HG02973 (cell line): Measurements from ENCODE around the gene NKIRAS2.

Experiments used
- ATAC-seq: cut with Tn5 transposase; IDR thresholded peaks from one replicate; pipeline ENCODE4 v1.9.1; 2021; ENCODE audit warnings: moderate library complexity; ENCODE audit not compliant: unreplicated experiment

Gene NKIRAS2

DNA sequence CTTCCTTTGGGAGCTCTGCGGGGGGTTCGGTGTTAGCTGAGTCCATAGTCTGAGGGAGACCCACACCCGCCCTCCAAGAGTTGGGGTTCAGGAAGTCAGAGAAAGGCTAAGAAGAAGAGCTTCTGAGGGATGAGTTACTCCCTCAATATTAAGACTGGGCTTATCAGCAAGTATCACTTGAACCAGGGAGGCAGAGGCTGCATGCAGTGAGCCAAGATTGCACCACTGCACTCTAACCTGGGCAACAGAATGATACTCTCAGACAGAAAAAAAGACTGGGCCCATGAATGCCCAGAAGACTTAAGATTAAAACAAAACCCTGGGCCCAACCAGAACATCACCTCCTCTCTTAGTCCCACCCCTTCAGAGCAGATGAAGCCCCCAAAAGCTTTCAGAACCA lies 6.0 kb downstream of the NKIRAS2 start:
- no peak for ATAC-seq

DNA sequence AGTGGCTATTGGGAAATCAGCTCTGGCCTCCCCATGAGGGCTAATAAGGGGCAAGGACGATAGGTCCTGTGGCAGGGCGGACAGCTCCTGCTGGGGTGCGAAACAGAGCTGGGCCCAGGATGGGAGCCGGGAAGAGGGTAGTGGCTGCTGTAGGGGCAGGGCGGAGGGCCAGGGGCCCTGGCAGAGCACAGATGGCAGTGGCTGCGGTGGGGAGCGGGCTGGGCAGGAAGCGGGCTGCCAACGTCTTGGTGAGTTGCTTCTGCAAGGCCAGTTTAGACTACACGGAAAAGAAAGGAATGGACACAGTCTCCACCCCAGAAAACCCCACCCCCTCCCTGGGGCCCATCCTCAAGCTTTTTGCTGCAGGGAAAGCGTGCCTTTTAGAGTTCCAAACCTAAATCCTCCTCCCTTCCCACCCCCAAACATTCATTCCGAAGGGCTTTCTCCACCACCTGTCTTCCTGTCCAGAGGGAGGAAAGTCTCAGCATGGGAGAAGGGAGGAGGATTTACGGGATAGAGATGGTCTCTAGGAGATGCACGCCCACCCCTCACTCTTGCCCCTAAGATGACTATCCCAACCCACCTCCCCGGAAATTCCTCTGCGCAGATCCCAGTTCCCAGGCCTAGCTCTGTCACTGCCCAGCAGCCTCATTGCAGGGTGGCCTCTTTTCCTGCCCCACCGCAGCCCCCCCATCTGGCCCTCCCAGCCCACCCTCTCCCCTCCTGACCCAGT lies 7.1 kb downstream of the NKIRAS2 start:
- ATAC-seq, result no peak

DNA sequence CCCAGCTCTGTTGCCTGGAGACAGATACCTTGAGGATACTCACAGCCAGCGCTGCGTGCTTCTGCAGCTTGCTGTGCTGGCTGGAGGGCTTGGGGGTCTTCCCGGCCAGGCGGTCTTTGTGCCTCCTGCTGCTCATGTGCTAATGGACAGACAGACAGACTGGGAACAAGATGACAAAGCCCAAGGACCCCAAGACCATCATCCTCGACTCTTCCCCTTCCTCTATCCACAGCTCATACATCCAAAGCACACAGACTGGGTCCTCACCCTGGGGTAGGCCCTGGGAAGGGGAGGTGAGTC lies 7.7 kb downstream of the NKIRAS2 start:
- ATAC-seq, result no peak

DNA sequence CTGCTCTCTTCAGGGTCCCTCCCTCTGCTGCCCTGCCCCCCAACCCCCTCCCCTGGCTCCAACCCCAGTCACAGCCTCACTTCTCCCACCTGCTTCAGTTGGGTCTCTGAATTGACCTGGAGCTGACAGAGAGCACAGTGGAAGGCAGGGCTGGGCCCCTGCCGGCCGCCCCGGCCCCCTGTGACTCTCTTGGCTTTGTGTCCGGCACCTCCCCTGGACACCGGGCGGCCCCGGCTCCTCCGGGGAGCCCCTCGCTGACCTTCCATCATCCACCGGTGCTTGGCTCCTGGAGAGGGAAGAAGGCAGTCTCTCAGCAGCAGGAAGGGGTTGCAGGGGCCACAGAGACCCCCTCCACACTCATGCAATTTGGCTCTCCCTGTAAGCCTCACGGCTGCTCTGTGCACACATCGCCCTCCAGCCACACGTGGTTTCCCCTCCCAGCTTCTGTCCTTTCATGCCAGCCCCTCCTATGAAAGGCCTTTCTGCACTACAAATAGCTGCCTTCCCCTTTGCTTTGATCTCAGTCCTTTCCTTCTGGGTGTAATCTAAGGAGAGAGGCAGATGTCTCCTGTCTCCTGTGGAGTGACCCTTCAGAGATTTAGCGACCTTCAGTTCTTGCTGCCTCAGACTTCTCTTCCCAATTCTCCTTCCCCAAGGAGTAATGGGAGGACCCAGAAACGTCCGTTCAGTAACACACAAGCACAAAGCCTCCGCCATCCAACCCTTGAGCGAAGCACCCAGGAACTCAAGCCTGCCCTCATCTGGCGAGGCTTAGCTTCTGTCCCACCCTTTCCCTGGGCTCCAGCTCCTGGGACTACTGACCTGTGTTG lies 8.3 kb downstream of the NKIRAS2 start:
- no peak for ATAC-seq

DNA sequence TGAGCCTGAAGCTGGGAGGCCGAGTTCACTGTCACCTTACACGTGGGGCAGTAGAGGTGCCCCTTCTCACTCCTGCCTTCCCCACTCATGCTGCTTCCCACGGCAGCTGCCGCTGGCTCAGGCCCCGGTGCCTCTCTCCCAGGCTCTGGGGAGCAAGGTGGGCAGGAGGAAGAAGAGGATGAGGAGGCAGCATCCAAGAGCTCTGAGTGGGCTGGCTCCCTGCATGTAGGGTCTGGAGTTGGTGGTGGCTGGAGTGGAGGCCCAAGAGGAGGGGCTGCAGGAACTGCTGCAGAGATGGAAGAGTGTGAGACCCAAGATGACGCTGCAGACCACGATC lies 8.9 kb downstream of the NKIRAS2 start:
- ATAC-seq, result no peak

DNA sequence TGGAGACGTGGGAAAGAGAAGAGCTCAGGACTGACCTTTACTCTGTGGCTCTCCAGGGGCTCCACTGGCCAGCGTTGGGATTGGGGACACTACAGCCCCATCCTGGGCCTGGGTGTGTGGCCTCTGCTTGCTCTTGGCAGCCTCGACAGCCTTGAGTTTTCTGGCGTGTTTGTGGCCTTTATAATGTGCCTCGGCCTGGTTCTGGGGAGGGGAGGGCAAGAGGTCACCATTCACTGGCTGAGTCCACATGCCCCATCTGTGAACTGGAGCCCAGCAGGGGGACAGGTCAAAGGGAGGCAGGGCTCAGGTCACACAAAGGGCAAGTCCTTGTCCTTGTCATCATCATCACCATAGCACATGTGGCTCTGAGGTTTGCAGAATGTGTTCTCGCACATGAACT lies 11.7 kb downstream of the NKIRAS2 start:
- ATAC-seq, result no peak

DNA sequence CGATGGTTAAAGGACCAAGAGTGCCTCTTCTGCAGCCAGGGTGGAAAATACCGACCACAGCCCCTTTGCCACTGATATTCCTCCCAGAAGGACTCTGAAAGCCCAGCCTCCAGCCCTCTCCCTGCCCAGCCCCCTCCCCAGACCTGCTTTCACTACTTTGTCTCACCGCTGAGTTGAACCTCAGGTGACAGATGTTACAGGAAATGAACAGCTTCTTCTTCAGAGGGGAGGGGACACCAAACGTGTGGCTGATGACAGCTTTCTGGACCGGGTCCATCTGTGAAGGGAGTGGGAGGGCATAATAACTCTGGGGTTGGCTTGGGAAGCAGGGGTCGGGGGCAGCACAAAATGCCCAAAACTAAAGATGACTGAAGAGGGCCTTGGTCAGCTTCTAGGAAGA lies 14.2 kb downstream of the NKIRAS2 start:
- no peak for ATAC-seq

DNA sequence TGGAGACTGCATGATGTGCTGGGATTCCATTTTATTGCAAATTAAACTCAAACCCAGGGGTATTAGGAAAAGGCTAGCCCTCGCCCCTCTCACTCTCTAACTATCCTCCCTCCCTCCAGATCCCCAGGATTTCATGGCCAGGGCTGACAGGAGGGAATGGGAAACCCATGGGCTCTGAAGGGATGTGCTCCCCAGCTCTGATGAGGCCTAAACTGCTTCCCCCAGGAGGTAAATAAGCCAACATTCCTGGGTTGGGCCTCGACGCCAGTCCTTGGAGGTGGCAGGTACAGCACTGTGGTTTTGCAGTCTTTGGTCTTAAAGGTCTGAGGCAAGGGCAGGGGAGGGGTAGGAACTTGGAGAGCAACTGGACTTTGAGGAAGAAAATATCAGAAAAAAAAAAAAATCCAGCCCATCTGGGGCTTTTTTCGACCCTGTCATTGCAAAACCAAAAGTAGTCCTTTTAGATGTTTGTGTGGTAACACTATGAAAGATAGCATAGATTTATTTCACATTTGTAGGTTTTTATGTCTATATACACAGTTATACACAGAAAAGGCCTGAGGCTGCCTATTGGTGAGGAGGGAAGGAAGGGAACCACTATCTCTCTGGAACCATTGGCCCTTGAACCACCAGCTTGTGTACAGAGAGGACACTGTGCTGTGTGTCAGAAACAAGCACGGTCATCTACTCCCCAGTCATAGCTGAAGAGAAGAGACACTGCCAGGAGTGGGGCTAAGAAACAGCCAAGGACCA lies 18.5 kb downstream of the NKIRAS2 start:
- no peak for ATAC-seq

DNA sequence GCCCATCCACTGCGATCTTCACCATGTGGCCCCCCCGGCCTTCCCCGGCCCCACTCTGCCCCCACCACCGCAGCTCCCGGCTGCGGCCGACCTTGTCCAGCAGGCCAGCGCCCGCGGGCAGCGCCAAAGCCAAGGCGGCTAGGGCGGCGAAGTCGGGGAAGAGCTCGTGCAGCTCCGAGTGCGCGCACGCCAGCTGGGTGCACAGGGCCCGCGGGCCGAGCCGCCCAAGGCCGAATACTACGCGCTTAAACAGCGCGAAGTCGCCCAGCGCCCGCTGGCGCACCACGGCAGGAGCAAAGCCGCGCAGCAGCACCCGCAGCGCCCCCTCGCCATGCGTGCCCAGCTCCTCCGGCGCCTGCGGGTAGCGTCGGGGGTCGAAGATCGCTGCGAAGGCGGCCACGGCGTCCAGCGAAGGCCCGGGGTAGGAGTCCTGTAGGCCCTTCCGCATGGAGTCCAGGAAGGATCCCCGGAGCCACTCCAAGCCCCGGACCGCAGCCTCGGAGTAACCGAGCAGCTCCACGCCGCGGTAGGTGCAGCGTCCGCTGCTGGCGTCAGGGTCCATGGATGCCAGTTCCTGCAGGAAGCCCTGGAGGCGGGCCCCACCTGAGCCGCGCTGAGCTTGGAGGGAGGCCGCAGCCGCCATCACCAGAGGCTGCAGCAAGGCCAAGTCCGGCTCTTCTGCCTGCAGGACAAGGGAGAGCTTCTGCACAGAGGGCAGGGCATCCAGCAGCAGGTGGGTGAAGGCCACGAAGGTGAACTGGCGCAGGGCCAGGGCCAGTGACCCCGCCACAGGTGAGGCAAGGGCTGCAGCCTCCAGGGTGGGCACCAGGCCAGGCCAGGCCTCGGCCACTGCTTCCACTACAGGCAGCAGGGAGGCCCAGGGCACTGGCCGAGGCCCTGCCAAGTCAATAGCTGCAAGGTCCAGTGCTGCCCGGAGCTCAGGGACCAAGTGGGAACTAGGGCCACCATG lies 20.2 kb downstream of the NKIRAS2 start:
- ATAC-seq, result no peak

DNA sequence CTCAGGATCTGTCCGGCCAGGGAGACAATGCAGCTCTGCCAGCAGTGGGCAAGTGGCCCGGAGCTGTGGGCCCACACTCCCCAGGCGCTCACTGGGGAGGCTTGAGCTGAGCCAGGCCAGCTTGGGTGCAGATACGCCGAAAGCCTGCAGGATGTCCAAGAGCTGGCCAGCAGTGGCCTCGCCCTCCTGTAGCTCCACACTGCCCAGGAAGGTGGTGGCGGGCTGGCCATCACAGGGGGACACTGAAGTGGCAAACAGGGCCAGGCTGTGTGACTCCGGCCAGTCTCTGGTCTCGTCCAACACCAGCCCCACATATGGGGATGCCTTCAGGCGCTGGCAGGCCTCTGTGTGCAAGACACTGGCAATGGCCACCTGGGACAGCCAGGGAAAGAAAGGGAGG lies 20.9 kb downstream of the NKIRAS2 start:
- ATAC-seq, result no peak

DNA sequence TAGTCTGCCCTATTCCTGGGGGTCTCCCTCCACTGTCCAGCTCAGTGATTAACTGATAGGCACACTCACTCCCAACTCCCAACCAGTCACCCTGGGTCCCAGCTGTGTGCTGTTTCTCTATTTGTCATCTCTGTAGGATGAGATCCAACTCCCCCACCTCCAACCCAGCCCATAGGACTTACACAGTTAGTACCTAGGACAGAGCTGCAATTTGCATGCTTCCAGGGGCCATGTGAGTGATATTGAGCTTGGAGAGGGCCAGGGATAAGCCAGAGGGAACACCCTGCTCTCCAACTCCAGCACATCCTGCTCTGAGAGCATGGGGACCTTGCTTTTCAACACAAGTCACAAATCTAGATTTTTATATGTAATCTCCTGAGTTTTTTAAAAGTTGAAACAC lies 21.7 kb downstream of the NKIRAS2 start:
- ATAC-seq, result no peak

DNA sequence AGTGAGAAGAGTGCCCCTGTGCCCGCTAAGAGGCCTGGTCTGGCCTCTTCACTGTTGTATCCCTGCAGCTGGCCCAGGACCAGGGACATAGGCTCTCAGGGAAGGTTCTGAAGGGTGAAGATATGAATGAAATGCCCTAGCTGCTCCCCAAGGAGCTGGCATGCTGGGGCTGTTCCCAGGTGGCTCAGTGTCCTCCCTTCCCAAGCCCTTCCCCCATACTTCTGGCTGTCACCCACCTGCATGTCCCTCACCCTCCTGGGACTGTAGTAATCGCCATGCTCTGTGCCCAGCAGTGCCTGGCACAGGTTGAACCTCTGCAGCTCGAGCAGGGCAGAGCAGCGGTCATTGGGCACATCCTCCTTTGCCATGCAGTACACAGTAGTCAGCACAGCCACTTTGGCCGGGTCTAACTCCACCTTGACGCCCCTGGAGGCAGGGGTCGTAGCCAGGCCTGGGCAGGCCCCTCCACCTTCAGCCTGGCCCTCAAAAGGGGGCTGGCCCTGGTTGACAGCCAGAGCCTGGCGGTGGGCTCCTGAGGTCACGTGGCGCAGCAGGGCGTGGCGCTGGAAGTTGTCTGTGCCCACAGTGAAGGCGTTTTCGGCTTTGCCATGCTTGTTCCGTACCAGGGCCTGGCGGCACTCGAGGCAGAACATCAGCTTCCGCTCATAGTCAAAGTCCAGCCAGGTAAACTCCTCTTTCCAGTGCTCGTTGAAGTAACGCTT lies 22.9 kb downstream of the NKIRAS2 start:
- ATAC-seq, result no peak

DNA sequence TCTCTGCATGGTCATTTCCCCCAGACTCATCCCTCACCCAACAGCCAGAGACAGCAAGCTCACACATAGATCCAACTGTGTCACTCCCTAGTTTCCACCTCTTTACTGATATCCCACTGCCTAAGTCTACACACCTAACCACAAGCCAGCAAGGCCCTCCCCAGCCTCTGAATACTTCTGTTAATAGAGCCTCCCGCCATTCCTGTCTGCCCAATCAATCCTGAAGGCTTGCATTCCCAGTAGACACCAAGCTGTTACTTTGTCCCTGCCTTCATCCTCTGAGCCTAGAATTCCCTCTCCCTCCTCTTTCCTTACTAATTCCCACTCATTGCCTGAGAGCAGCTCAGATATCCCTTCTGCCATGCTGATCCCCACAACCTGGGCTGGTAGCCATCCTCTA lies 25.8 kb downstream of the NKIRAS2 start:
- ATAC-seq, result no peak

DNA sequence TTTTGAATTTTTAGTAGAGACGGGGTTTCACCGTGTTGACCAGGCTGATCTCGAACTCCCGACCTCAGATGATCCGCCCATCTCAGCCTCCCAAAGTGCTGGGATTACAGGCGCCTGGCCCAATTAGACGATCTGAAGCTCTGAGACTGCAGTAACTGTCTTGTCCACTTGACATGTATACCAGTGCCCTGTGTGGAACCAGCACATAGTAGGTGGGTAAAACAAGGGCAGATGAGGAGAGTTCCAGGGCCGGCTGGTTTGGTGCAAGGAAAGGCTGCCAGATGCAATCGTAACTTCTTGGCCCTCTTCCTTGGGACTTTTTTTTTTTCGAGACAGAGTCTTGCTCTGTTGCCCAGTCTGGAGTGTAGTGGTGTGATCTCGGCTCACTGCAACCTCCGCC lies 27.5 kb downstream of the NKIRAS2 start:
- no peak for ATAC-seq

DNA sequence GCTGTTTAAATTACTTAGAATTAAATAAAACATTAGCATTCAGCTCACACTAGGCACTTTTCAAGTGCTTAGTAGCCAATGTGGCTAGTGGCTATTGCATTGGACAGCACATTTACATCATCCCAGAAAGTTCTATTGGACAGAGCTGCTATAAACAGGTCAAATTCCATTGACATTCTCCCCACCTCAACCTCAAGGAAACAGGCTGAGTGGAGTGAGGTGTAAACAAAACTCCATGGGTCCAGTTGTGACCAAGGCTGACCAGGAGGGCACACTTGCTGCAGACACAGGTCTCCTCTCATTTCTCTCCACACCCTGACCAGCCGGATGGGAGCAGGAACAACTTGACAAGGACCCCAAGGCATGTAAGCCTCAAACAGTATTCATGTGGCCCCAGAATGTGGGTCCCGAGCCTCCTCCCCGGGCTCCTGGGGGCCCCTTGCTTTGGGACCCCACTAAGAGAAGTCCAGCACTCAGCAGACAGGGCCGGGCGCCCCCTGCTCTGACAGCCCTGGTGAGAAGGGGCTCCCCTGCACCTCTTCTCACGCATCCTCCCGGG lies 30.0 kb downstream of the NKIRAS2 start:
- ATAC-seq, result no peak

DNA sequence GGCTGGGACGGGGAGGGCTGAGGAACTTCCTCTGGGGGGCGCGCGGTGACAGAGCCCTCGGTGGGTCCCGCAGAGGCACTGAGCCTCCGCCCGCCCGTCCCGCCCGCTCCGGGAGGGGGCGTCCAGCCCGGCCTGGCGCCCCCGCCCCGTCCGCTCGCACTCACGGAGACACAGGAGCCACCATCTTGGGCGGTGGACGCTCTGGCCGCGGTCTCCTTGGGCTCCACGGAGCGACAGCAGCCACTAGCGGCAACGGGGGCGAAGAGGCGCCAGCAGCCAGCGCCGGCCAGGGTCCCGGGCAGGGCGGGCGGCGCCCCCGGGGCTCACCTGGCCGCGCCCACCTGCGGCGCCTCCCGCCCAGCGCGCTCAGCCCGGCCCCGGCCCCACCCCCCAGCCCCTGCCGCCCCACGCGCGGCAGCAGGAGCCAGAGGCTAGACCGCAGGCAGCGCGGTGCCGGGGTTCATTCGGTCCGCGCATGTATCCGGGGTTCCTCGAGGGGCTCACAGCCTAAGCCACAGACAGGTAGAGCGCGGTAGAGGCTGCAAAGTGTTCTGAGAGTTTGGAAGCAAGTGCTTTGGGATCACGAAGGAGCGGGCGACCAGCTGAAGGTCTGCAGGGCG lies 30.6 kb downstream of the NKIRAS2 start, which contains the start of gene C17orf113:
C17orf113 (minus strand) TSS at position 209 of the 620 bp plus-strand sequence. CDS start 7,225 bp downstream, outside the sequence.
- ATAC-seq, result no peak

DNA sequence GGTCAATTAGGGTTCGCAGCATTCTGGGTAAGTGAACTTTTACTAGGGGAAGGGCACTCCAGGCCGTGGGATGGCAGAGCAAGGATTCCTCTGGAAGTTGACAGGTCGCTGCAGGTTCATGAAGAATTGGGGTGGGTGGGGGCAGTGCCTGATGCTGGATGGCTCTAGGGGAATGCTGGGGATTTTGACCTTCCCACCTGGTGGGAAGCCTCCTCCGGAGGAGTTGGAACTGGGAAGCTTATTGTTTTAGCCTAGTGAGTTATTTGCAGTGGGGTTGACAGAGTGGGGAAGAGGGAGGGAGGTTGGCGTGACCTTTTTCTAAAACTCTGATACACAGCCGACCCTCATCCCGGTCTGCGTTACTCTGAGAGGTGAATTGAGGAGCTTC lies 31.1 kb downstream of the NKIRAS2 start:
- ATAC-seq, result no peak

DNA sequence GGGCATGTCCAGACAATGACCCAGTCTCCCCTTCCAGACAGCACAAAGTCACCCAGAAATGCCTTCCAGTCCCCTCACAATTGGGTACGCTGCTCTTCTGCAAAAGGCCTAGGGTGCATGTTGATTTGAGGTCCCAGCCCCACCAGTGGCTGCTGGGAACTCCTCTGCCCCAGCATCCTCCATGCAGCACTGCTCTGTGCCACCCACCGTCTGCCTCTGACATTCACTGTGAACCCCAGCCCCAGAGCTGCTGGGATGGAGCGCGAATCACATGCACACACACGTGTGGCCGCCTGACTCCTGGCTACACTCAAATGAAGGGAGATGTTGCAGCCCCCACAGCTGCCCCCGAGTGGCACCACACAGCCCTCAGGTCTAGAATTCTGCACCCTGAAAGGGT lies 31.8 kb downstream of the NKIRAS2 start:
- ATAC-seq, result no peak

DNA sequence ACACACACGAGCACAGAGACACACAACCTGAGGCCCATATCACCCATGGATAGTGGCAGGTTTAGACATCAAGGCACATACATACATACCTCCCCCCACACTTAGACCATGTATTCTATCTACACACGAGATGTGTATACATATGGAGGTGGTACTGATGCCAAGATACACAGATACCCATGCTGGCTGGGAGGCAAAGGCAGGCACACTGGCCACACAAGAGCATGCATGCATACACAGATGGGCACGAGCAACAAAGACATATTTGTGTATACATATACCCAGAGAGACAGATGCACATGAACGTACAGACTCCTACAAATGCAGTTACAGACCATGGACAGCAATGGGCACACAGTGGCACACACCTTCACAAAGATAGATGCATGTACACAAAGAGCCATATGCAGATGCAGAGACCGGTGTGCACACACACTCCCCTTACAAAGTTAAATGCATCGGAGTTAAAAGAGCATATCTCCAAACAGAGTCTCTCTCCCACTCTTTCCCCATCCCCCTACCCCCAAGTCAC lies 32.5 kb downstream of the NKIRAS2 start:
- no peak for ATAC-seq
